Measurements from ENCODE around the gene ENO1. TPM values are rescaled to one million over a fixed set of nuclear protein-coding genes. Genes with fewer than 3 reads are reported as not detected.

The ENO1 gene
- total RNA-seq, 1 donor from 2014 or later = 1,154 TPM

- H3K4me1 Mint-ChIP-seq (ENCODE audit: low read depth) = peaks cover 41% of the 10 kb centered on the region
- H3K4me3 Mint-ChIP-seq (ENCODE audit: unreplicated experiment) = no peak overlapping the region
- no peaks in the 10 kb centered on the region for H3K9me3 Mint-ChIP-seq (ENCODE audit: low read depth)
- no peak for DNase-seq (ENCODE audit: low spot score)
- TF ChIP-seq, protein P1, sequence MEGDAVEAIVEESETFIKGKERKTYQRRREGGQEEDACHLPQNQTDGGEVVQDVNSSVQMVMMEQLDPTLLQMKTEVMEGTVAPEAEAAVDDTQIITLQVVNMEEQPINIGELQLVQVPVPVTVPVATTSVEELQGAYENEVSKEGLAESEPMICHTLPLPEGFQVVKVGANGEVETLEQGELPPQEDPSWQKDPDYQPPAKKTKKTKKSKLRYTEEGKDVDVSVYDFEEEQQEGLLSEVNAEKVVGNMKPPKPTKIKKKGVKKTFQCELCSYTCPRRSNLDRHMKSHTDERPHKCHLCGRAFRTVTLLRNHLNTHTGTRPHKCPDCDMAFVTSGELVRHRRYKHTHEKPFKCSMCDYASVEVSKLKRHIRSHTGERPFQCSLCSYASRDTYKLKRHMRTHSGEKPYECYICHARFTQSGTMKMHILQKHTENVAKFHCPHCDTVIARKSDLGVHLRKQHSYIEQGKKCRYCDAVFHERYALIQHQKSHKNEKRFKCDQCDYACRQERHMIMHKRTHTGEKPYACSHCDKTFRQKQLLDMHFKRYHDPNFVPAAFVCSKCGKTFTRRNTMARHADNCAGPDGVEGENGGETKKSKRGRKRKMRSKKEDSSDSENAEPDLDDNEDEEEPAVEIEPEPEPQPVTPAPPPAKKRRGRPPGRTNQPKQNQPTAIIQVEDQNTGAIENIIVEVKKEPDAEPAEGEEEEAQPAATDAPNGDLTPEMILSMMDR (IDR thresholded peaks at IDR 0.05) = no peak
- H3K27ac Mint-ChIP-seq (ENCODE audit: unreplicated experiment) = peak overlapping the region; percentile 49
- H3K36me3 Mint-ChIP-seq (ENCODE audit: low read depth) = peaks cover 42% of the 10 kb centered on the region
- no peaks in the 10 kb centered on the region for H3K27me3 Mint-ChIP-seq (ENCODE audit: low read depth)
Observed at GRCh38 chr1:8860738-8861516, 17.6 kb downstream of the ENO1 start.

DNA sequence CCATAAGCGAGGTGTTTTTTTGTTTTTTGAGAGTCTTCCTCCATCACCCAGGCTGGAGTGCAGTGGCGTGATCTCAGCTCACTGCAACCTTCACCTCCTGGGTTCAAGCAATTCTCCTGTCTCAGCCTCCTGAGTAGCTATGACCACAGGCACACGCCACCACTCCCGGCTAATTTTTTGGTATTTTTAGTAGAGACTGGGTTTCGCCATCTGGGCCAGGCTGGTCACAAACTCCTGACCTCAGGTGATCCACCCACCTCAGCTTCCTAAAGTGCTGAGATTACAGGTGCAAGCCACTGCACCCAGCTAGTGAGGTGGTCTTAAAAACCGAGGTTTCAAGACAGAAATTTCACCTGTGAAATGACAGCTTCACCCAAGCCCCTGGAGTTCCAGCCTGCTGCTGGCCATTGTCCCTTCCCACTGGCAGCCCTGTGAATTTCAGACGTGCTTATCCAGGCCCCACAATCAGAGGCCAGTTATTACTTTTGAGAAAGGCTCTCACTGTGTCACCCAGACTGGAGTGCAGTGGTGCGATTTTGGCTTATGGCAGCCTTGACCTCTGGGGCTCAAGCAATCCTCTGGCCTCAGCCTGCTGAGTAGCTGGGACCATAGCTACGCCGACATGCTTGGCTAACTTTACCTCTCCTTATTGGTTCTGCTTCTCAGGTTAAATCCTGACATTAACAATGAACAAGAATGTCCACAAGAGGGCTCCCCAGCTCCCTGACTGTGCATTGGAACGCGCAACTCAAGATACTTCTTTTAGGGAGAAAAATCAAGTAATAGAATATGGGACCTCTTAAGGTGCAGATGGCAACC lies 19.4 kb downstream of the ENO1 start:
- no peaks in the 10 kb centered on the region for H3K9me3 Mint-ChIP-seq (ENCODE audit: low read depth)
- H3K4me3 Mint-ChIP-seq (ENCODE audit: unreplicated experiment) = no peak overlapping the region
- H3K4me1 Mint-ChIP-seq (ENCODE audit: low read depth) = peaks cover 41% of the 10 kb centered on the region
- TF ChIP-seq, protein P1 (IDR thresholded peaks at IDR 0.05) = peak; percentile 84
- H3K27me3 Mint-ChIP-seq (ENCODE audit: low read depth) = no peaks in the 10 kb centered on the region
- peak overlapping the region; percentile 89 for H3K27ac Mint-ChIP-seq (ENCODE audit: unreplicated experiment)
- DNase-seq (ENCODE audit: low spot score) = no peak
- H3K36me3 Mint-ChIP-seq (ENCODE audit: low read depth) = peaks cover 36% of the 10 kb centered on the region

DNA sequence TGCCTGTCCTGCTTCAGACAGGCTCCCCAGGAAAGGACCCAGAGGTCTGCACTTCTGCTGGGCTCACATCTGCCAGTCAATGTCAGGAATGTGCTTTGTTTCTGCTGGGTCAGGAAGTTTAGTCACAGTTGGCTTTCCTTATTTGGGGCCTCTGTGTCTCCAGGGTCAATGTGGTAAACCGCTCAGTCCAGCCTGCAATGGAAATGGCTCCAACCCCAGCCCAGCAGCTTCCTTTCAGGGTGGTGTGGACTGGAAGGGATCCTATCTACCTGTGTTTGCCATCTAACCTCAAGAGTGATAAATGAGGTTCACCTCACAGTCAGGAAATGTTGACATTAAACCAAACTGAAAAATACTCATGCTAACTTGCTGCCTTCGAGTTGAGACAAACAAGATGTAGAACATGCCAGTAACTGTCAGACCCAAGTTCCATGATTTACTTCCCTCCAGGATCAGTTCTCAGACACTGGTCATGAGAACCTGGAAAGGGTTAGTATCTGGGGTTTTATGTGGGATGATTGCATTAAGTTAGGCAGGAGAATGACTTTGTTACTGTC lies 20.3 kb downstream of the ENO1 start:
- Mint-ChIP-seq H3K9me3 (ENCODE audit: low read depth) (no peaks in the 10 kb centered on the region), H3K4me1 (ENCODE audit: low read depth) (peaks cover 41% of the 10 kb centered on the region), H3K4me3 (ENCODE audit: unreplicated experiment) (no peak overlapping the region), H3K36me3 (ENCODE audit: low read depth) (peaks cover 30% of the 10 kb centered on the region), H3K27ac (ENCODE audit: unreplicated experiment) (peak overlapping the region; percentile 89), H3K27me3 (ENCODE audit: low read depth) (no peaks in the 10 kb centered on the region)
- TF ChIP-seq, protein P1 (IDR thresholded peaks at IDR 0.05) = no peak
- no peak for DNase-seq (ENCODE audit: low spot score)

DNA sequence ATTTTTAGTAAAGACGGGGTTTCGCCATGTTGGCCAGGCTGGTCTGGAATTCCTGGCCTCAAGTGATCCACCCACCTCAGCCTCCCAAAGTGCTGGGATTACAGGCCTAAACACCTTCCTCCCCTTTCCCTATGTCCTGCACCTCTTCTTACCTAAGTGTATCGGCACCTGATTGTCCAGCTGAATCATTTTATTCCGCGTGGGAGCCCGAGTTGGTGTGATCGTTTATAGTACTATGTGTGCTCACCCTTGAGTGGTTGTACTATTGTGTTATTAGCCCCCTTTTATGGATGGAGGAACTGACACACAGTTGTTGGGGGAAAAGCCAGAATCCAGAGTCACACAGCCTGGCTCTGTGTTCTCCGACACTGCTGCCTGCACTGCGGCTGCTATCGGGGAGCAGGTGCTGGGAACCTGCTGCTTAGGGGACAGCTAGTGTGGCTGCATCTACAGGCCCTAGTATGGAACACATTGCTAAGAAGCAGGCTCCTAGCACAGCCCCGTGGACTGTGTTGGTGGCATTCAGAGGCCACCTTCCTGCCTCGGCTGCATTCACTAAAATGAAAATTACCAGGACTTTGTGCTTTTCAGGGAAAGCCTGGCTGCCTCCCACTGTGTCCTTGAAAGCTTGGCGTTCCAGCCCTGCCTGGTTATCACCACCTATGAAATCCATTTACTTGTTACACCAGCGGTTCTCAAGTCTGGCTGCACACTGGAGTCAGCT lies 21.6 kb downstream of the ENO1 start:
- no peak overlapping the region for H3K4me3 Mint-ChIP-seq (ENCODE audit: unreplicated experiment)
- no peaks in the 10 kb centered on the region for H3K27me3 Mint-ChIP-seq (ENCODE audit: low read depth)
- H3K4me1 Mint-ChIP-seq (ENCODE audit: low read depth) = peaks cover 32% of the 10 kb centered on the region
- DNase-seq (ENCODE audit: low spot score) = no peak
- H3K9me3 Mint-ChIP-seq (ENCODE audit: low read depth) = no peaks in the 10 kb centered on the region
- peaks cover 19% of the 10 kb centered on the region for H3K36me3 Mint-ChIP-seq (ENCODE audit: low read depth)
- no peak overlapping the region for H3K27ac Mint-ChIP-seq (ENCODE audit: unreplicated experiment)
- TF ChIP-seq, protein P1 (IDR thresholded peaks at IDR 0.05) = no peak

GRCh38 chr1:8854240-8854639 lies 24.2 kb downstream of the ENO1 start:
- peaks cover 3% of the 10 kb centered on the region for H3K36me3 Mint-ChIP-seq (ENCODE audit: low read depth)
- DNase-seq (ENCODE audit: low spot score) = no peak
- no peaks in the 10 kb centered on the region for H3K27me3 Mint-ChIP-seq (ENCODE audit: low read depth)
- H3K4me1 Mint-ChIP-seq (ENCODE audit: low read depth) = peaks cover 16% of the 10 kb centered on the region
- TF ChIP-seq, protein P1 (IDR thresholded peaks at IDR 0.05) = no peak
- no peak overlapping the region for H3K27ac Mint-ChIP-seq (ENCODE audit: unreplicated experiment)
- no peak overlapping the region for H3K4me3 Mint-ChIP-seq (ENCODE audit: unreplicated experiment)
- H3K9me3 Mint-ChIP-seq (ENCODE audit: low read depth) = no peaks in the 10 kb centered on the region
